GM19035 (cell line): ENCODE results near the gene RET.
"Not testable (repeated sequence)": the region's sequence is repeated elsewhere in the genome, so short reads cannot be mapped to it uniquely, and the experiment has no call there.

Experiments used
- ATAC-seq: cut with Tn5 transposase; IDR thresholded peaks from one replicate; pipeline ENCODE4 v1.9.1; 2021; ENCODE audit not compliant: unreplicated experiment

Gene RET

DNA sequence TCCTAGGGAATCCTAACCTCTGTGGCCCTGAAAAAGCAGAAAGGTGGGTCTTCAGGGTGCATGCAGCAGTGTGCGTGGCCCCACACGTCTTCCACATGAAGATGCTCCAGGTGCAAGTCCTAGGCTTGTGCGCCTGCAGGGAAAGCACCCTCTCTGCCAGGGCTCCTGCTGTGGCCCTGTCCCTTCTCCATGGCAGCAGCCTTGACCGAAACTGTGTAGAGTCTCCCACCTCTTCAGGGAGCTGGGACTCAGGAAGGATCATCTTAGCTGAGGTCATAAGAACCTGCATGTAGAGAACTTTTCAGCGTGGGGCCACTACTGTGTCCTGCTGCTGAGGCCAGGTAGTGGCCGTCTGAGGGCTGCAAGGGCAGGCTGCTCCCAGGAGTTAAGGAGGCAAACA lies 55.0 kb downstream of the RET start:
- ATAC-seq = no peak

DNA sequence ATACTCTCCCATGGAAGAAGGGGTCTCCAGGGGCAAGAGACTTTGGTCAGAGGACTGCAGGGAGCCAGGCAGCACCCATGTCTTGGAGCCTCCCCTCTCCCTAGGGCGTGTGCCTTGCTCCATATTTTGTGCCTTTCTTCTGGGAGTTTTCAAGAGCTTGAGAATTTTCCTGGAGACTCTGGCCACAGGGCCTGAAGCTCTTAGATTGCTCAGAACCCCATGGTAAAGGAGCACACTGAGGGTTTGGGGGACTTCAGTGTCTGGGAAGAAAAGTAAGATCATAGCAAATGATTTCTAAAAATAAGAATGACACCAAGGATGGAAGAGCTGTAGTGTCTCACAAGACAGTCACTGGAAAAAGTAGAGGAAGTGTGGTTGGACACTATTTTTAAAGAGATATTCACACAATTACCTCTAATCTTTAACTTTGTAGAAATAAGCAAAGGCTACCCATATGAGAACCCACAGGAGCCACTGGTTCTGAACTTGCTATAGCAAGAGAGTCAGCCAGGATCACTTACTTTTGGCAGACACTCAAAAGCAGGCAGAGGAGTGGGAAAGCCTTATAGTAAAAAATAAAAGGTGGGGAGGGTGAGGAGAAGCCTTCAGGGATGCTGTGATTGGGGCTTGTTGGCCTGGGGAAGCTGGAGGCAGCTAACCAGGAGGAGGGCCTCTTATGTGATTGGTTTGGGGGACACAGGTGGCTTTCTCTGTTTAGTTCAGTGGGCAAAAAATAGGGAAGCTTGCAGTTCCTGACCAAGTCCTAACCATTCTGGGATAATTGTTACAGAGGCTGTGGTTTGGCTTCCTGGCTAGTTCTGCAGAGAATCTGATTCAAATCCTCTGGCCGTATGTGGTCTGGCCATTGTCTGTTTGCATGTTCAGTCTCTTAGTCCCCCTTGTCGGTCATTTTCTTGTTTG lies 56.3 kb downstream of the RET start:
- no peak for ATAC-seq

- no peak for ATAC-seq
Observed at GRCh38 chr10:43134126-43134905, 57.4 kb downstream of the RET start.

DNA sequence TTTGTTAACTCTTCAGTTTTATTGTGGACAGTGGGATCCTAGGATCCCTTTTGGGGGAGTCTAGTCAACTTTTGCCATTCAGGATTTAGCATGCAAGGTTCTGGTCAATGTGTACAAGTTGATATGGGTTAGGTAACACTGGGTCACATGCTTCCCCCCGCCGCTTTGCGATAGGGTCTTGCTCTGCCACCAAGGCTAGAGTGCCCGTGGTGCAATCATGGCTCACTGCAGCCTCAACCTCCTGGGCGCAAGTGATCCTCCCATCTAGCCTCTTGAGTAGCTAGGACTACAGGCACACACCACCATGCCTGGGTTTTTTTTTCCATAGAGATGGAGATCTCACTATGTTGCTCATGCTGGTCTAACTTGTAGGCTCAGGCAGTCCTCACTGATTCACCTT lies 58.2 kb downstream of the RET start:
- no peak for ATAC-seq

- no peak for ATAC-seq
Observed at GRCh38 chr10:43135656-43136055, 58.8 kb downstream of the RET start.

GRCh38 chr10:43136432-43136831 lies 59.6 kb downstream of the RET start:
- no peak for ATAC-seq

- ATAC-seq = peak; percentile 0
Observed at GRCh38 chr10:43136995-43137716, 60.3 kb downstream of the RET start.

DNA sequence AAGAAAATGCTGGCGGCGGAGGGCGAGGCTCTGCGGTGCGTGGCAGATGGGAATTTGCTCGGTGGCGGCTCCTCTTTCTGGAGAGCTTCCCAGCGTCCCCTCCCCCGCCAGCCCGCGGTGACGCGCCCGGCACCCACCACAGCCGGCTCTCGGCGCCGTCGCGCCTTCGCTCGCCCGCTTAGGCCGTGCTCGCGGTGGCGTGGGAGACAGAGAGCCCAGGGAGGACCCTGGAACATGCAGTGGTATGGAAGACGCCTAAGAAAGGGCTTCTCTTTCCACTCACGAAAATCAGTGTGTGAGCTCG lies 60.8 kb downstream of the RET start:
- peak; percentile 45 for ATAC-seq

DNA sequence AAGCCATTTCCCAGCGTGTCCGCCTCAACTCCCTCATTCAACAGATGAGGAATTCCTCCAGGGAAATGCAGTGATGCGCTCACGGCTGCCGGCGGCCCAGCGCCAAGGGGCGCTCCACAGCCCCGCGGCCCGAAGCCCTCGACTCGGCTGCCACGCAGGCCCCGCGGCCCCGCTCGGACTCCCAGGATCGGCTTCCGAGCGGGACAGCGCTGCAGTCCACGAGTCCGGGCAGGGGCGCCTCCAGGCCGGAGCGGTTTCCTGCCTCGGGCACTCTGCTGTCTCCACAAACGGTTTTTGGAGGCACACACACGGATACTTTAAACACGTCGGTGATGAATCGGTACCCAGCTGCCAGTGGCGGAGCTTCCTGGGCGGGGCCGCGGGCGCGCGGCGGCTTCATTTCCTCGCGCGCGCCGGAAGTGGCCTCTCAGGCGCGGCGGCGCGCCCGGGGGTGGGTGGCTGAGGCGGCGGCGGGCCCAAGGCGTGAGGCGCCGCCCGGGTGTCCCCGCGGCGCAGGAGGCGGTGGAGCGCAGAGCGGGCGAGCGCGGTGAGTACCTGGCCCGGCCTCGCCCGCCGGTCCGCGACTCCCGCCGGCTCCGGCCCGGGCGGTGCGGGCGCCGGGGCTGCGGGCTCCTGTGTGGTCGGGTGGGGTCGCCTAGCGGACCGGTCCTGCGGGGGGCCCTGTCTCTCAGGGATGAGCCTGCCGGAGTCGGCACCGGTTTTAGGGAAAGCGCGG lies 61.3 kb downstream of the RET start, which contains the start of gene CSGALNACT2:
TSS of gene CSGALNACT2 (plus strand) at position 425 of the 736 bp plus-strand sequence. CDS start 16,705 bp downstream, outside the sequence.
- ATAC-seq = peak; percentile 78

GRCh38 chr10:43138757-43139241 lies 61.9 kb downstream of the RET start:
- peak; percentile 43 for ATAC-seq

DNA sequence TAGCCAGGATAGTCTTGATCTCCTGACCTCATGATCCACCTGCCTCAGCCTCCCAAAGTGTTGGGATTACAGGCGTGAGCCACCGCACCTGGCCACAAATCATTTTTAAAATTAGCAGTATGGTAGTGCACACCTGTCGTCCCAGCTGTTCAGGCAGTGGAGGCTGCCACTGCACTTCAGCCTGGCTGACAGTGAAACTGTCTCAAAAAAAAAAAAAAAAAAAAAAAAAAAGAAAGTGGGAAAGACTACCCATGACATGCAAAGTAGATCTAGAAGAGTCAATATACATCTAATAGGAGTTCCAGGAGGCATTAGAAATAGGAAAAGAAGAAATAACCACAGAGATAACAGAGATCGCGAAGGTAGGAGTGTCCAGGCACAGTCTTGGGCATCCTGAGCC lies 64.6 kb downstream of the RET start:
- ATAC-seq = no peak

DNA sequence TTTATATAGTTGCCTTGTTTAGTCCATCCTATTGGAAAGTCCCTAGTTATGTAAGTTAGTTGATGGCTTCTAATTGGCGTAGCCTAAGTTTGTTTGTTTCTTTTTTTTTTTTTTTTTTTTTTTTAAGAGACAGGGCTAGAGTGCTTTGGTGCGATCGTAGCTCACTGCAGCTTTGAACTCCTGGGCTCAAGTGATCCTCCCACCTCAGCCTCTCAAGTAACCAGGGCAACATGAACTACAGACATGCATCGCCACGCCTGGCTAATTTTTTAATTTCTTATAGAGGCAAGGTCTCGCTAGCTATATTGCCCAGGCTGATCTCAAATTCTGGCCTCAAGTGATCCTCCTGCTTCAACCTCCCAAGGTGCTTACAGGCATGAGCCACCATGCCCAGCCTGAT lies 68.4 kb downstream of the RET start:
- no peak for ATAC-seq

- not testable (repeated sequence) for ATAC-seq
Observed at GRCh38 chr10:43145936-43146335, 69.1 kb downstream of the RET start.

DNA sequence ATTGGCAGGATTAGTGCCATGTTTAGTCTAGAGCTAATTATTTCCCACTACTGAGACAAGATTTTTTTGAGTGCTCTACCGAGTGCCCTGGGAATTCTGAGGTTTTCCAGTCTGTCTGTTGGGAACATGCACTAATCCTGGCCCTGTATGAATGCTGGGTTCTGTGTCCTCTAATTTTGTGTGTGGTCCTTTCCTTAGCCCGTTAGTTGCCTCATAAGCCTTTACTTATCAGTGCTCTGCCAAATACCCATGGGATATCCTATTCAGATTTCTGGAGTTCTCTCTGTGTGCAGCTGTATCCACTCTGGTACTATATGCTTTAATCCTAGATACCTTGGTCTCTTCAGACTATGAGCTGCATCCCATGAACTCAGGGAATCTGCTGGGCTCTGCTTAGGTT lies 74.5 kb downstream of the RET start:
- no peak for ATAC-seq

DNA sequence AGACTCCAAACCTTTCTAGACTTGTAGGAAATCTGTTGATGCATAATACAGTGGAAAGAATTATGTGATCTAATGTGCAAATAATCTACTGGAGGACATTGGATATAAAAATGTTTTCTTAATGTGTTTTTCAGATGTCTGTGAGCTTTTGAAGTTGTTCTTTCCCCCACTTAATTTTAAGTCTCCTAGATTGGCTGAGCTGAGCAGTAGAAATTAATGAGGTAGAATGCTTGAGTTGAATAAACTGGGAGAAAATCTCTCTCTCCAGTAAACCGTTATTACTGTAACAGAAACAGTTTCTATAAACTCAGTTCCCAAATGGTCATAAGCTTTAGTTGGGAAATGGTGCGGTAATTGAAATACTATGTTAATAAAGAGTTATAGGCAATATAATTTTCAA lies 77.0 kb downstream of the RET start:
- no peak for ATAC-seq

- no peak for ATAC-seq
Observed at GRCh38 chr10:43155221-43155620, 78.4 kb downstream of the RET start.

DNA sequence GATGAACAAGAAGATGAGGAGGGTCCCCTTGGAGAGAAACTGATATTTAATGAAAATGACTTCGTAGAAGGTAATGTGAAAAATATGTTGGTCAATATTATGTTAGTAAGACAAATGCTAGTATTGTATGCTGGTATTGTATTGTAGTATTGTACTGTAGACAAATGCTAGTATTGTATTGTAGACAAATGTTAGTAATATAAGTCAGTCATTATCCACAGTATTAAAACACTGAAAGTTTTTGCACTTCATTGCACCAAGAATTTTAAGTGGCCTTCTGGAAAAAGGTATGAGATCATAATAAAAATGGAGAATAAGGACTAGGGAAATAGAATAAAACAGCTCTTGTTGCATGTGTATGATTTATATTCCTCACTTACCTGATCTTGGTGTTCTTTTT lies 78.9 kb downstream of the RET start:
- ATAC-seq = no peak

DNA sequence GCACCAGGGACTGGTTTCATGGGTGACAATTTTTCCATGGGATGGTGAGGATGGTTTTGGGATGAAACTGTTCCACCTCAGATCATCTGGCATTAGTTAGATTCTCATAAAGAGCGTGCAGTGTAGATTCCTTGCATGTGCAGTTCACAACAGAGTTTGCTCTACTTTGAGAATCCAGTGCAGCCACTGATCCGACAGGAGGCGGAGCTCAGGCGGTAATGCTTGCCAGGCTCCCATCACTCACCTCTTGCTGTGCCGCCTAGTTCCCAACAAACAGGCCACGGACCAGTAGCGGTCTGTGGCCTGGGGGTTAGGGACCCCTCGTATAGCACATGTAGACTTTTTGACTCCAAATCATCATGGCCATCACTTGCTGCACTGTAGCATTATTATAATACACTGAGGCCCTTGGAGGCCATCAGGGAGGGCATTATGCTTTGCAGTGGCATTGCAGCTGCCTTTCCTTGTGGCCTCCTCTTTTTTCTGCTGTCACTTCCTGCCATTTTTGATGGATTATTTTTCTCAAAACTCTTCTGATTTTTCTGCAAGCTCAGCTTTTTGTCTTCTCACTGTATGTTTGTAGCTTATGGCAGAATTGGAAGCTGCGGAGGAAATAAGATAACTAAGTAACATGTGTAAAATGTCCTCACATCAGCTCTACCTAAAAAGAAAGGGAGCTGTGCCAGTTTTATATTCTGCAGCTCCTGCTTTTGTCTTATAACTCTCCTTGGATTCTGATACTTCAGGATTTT lies 79.9 kb downstream of the RET start:
- ATAC-seq = no peak

GRCh38 chr10:43158636-43159035 lies 81.8 kb downstream of the RET start:
- ATAC-seq = no peak
